GM21737 (cell line): ENCODE data around the gene CUX1.
"Not testable (repeated sequence)": the region's sequence is repeated elsewhere in the genome, so short reads cannot be mapped to it uniquely, and the experiment has no call there.

ENCODE experiments used
- ATAC-seq: cut with Tn5 transposase; IDR thresholded peaks from one replicate; pipeline ENCODE4 v1.9.1; 2021; ENCODE audit warnings: mild to moderate bottlenecking, moderate library complexity; ENCODE audit not compliant: unreplicated experiment

Gene CUX1

GRCh38 chr7:102117743-102118142, 300.3 kb downstream of the CUX1 start:
- no peak for ATAC-seq

GRCh38 chr7:102119213-102119651, 301.8 kb downstream of the CUX1 start:
- ATAC-seq: no peak

- ATAC-seq: no peak
These were observed 302.5 kb downstream of the CUX1 start for GRCh38 chr7:102119925-102120324.

GRCh38 chr7:102120666-102121195, 303.3 kb downstream of the CUX1 start:
- ATAC-seq: no peak

- no peak for ATAC-seq
These were observed 304.6 kb downstream of the CUX1 start for GRCh38 chr7:102122026-102122425.

GRCh38 chr7:102125127-102125596, 307.7 kb downstream of the CUX1 start:
- no peak for ATAC-seq

GRCh38 chr7:102128303-102128702, 310.9 kb downstream of the CUX1 start:
- no peak for ATAC-seq

- no peak for ATAC-seq
These were observed 312.4 kb downstream of the CUX1 start for GRCh38 chr7:102129636-102130370.

GRCh38 chr7:102132209-102132752, 314.9 kb downstream of the CUX1 start:
- no peak for ATAC-seq

- no peak for ATAC-seq
These were observed 321.2 kb downstream of the CUX1 start for GRCh38 chr7:102138676-102139075.

- ATAC-seq: no peak
These were observed 323.5 kb downstream of the CUX1 start for GRCh38 chr7:102140952-102141370.

- not testable (repeated sequence) for ATAC-seq
These were observed 325.0 kb downstream of the CUX1 start for GRCh38 chr7:102142433-102142832.

GRCh38 chr7:102146122-102146521, 328.7 kb downstream of the CUX1 start:
- no peak for ATAC-seq

GRCh38 chr7:102147008-102147407, 329.6 kb downstream of the CUX1 start:
- ATAC-seq: no peak

GRCh38 chr7:102148799-102149198, 331.4 kb downstream of the CUX1 start:
- no peak for ATAC-seq

- no peak for ATAC-seq
These were observed 332.0 kb downstream of the CUX1 start for GRCh38 chr7:102149416-102149815.

GRCh38 chr7:102150266-102150665, 332.8 kb downstream of the CUX1 start:
- no peak for ATAC-seq

- ATAC-seq: no peak
These were observed 335.5 kb downstream of the CUX1 start for GRCh38 chr7:102152672-102153598.

GRCh38 chr7:102153599-102153946, 336.1 kb downstream of the CUX1 start:
- no peak for ATAC-seq

- ATAC-seq: no peak
These were observed 337.0 kb downstream of the CUX1 start for GRCh38 chr7:102154425-102154824.

GRCh38 chr7:102155821-102156441, 338.5 kb downstream of the CUX1 start:
- no peak for ATAC-seq
